BLaER1 (cell line): ENCODE results near the gene IFNLR1.

Source experiments
- H3K27ac ChIP-seq: shearing (Covaris generic); formaldehyde crosslinking; 2 replicates; pipeline ENCODE4 v1.8.1; 2022
- H3K27me3 ChIP-seq: shearing (Covaris generic); formaldehyde crosslinking; 2 replicates; pipeline ENCODE4 v1.8.1; 2022
- H3K36me3 ChIP-seq: shearing (Covaris generic); formaldehyde crosslinking; 2 replicates; pipeline ENCODE4 v1.8.1; 2022
- H3K4me1 ChIP-seq: shearing (Covaris generic); formaldehyde crosslinking; 2 replicates; pipeline ENCODE4 v1.8.1; 2022
- H3K4me2 ChIP-seq: shearing (Covaris generic); formaldehyde crosslinking; 2 replicates; pipeline ENCODE4 v1.8.1; 2022
- H3K4me3 ChIP-seq: shearing (Covaris generic); formaldehyde crosslinking; 2 replicates; pipeline ENCODE4 v1.8.1; 2022
- H3K9ac ChIP-seq: shearing (Covaris generic); formaldehyde crosslinking; 2 replicates; pipeline ENCODE4 v1.8.1; 2022
- H3K9me3 ChIP-seq: shearing (Covaris generic); formaldehyde crosslinking; 2 replicates; pipeline ENCODE4 v1.8.1; 2022
- H4K20me1 ChIP-seq: shearing (Covaris generic); formaldehyde crosslinking; 2 replicates; pipeline ENCODE4 v1.8.1; 2022
- Cebpa-rat ChIP-seq: shearing (Covaris generic); IDR thresholded peaks from 2 replicates; pipeline ENCODE4 v1.8.1; 2022

IFNLR1 gene

GRCh38 chr1:24155011-24155782, 31.9 kb downstream of the IFNLR1 start:
- no peak overlapping the region for H3K4me3 ChIP-seq
- no peaks in the 10 kb centered on the region for H3K9me3 ChIP-seq
- H3K27ac ChIP-seq: no peak overlapping the region
- no peak for TF ChIP-seq Cebpa-rat
- H3K36me3 ChIP-seq: peaks cover 36% of the 10 kb centered on the region
- no peak overlapping the region for H3K4me2 ChIP-seq
- H3K4me1 ChIP-seq: peaks cover 12% of the 10 kb centered on the region; the same call in 1 of the 2 replicates
- no peaks in the 10 kb centered on the region for H4K20me1 ChIP-seq
- peaks cover 22% of the 10 kb centered on the region for H3K27me3 ChIP-seq
- H3K9ac ChIP-seq: no peak overlapping the region

GRCh38 chr1:24154215-24154614, 32.9 kb downstream of the IFNLR1 start:
- Histone ChIP-seq H3K4me3 (no peak overlapping the region), H3K4me1 (peaks cover 12% of the 10 kb centered on the region; the same call in 1 of the 2 replicates), H3K9me3 (no peaks in the 10 kb centered on the region), H3K4me2 (no peak overlapping the region), H3K9ac (no peak overlapping the region), H3K36me3 (peaks cover 29% of the 10 kb centered on the region), H4K20me1 (no peaks in the 10 kb centered on the region), H3K27me3 (peaks cover 30% of the 10 kb centered on the region), H3K27ac (no peak overlapping the region)
- TF ChIP-seq Cebpa-rat: no peak

- no peak overlapping the region for H3K9ac ChIP-seq
- H3K27ac ChIP-seq: no peak overlapping the region
- no peak for TF ChIP-seq Cebpa-rat
- H3K9me3 ChIP-seq: no peaks in the 10 kb centered on the region
- peaks cover 17% of the 10 kb centered on the region for H3K36me3 ChIP-seq
- H4K20me1 ChIP-seq: no peaks in the 10 kb centered on the region
- peaks cover 30% of the 10 kb centered on the region for H3K27me3 ChIP-seq
- H3K4me3 ChIP-seq: no peak overlapping the region
- H3K4me2 ChIP-seq: no peak overlapping the region
- peaks cover 12% of the 10 kb centered on the region; the same call in 1 of the 2 replicates for H3K4me1 ChIP-seq
Measured at GRCh38 chr1:24152631-24153494, 34.2 kb downstream of the IFNLR1 start.

GRCh38 chr1:24151175-24151533, 35.9 kb downstream of the IFNLR1 start:
- Histone ChIP-seq H3K4me3 (no peak overlapping the region), H3K4me2 (0 out of 2 replicates have a peak overlapping the region, but pooled peaks have one; percentile 66), H3K27me3 (peaks cover 30% of the 10 kb centered on the region), H3K36me3 (no peaks in the 10 kb centered on the region; the same call in 1 of the 2 replicates), H3K9me3 (no peaks in the 10 kb centered on the region), H3K4me1 (peaks cover 12% of the 10 kb centered on the region; the same call in 1 of the 2 replicates), H3K9ac (no peak overlapping the region), H4K20me1 (no peaks in the 10 kb centered on the region), H3K27ac (no peak overlapping the region)
- no peak for TF ChIP-seq Cebpa-rat

GRCh38 chr1:24150234-24151174, 36.6 kb downstream of the IFNLR1 start:
- peaks cover 30% of the 10 kb centered on the region for H3K27me3 ChIP-seq
- H3K4me1 ChIP-seq: peaks cover 17% of the 10 kb centered on the region
- peak overlapping the region; percentile 66 for H3K4me2 ChIP-seq
- H3K4me3 ChIP-seq: no peak overlapping the region
- no peak overlapping the region for H3K9ac ChIP-seq
- H3K9me3 ChIP-seq: 0 out of 2 replicates have a peak, but pooled peaks cover 1% of the 10 kb centered on the region
- H3K36me3 ChIP-seq: no peaks in the 10 kb centered on the region
- no peaks in the 10 kb centered on the region for H4K20me1 ChIP-seq
- no peak for TF ChIP-seq Cebpa-rat
- H3K27ac ChIP-seq: no peak overlapping the region

- TF ChIP-seq Cebpa-rat: no peak
- H4K20me1 ChIP-seq: no peaks in the 10 kb centered on the region
- no peaks in the 10 kb centered on the region for H3K36me3 ChIP-seq
- H3K4me2 ChIP-seq: peak overlapping the region; percentile 66
- H3K9ac ChIP-seq: no peak overlapping the region
- no peak overlapping the region for H3K4me3 ChIP-seq
- H3K4me1 ChIP-seq: peaks cover 23% of the 10 kb centered on the region
- H3K9me3 ChIP-seq: peaks cover 8% of the 10 kb centered on the region; the same call in 1 of the 2 replicates
- peaks cover 30% of the 10 kb centered on the region for H3K27me3 ChIP-seq
- no peak overlapping the region for H3K27ac ChIP-seq
Measured at GRCh38 chr1:24149866-24150233, 37.2 kb downstream of the IFNLR1 start.

GRCh38 chr1:24147816-24148215, 39.3 kb downstream of the IFNLR1 start:
- Histone ChIP-seq H3K9me3 (peaks cover 13% of the 10 kb centered on the region; the same call in 1 of the 2 replicates), H3K27ac (no peak overlapping the region), H3K4me3 (no peak overlapping the region), H3K27me3 (peaks cover 30% of the 10 kb centered on the region), H3K4me1 (peaks cover 40% of the 10 kb centered on the region), H3K4me2 (no peak overlapping the region), H3K9ac (no peak overlapping the region), H4K20me1 (no peaks in the 10 kb centered on the region), H3K36me3 (no peaks in the 10 kb centered on the region)
- no peak for TF ChIP-seq Cebpa-rat

GRCh38 chr1:24147194-24147593, 39.9 kb downstream of the IFNLR1 start:
- Histone ChIP-seq H3K9ac (no peak overlapping the region), H3K9me3 (peaks cover 13% of the 10 kb centered on the region; the same call in 1 of the 2 replicates), H3K36me3 (no peaks in the 10 kb centered on the region), H3K27me3 (peaks cover 26% of the 10 kb centered on the region), H4K20me1 (no peaks in the 10 kb centered on the region), H3K4me2 (no peak overlapping the region), H3K27ac (no peak overlapping the region), H3K4me1 (peaks cover 40% of the 10 kb centered on the region), H3K4me3 (no peak overlapping the region)
- TF ChIP-seq Cebpa-rat: no peak
